Measurements from ENCODE around the gene MAMDC4. TPM values are rescaled to one million over a fixed set of nuclear protein-coding genes. Genes with fewer than 3 reads are reported as not detected.

MAMDC4 gene
- total and polyA plus RNA-seq, 2 of the 13 experiments (the other 11 are each of a cell fraction or from before 2014, with no cell fraction given) = 6.0 to 6.8 TPM

GRCh38 chr9:136849038-136849959 is 2.8 kb upstream of the MAMDC4 start, which contains the start of gene PHPT1 (continued):
- no peak for TF ChIP-seq ZNF678 (CRISPR knock-in tag; IDR thresholded peaks at IDR 0.05)
- TF ChIP-seq SALL1 (CRISPR knock-in tag; IDR thresholded peaks at IDR 0.05) = peak; percentile 50
- TF ChIP-seq NFE2 (CRISPR knock-in tag; IDR thresholded peaks at IDR 0.05) = no peak
- no peak for TF ChIP-seq KAT7 (CRISPR knock-in tag; IDR thresholded peaks at IDR 0.05; ENCODE audit: borderline replicate concordance)
- TF ChIP-seq, protein P1, sequence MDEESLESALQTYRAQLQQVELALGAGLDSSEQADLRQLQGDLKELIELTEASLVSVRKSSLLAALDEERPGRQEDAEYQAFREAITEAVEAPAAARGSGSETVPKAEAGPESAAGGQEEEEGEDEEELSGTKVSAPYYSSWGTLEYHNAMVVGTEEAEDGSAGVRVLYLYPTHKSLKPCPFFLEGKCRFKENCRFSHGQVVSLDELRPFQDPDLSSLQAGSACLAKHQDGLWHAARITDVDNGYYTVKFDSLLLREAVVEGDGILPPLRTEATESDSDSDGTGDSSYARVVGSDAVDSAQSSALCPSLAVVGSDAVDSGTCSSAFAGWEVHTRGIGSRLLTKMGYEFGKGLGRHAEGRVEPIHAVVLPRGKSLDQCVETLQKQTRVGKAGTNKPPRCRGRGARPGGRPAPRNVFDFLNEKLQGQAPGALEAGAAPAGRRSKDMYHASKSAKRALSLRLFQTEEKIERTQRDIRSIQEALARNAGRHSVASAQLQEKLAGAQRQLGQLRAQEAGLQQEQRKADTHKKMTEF (CRISPR knock-in tag; IDR thresholded peaks at IDR 0.05) = peak; percentile 58; the same call in 1 of the 2 replicates
- no peak for TF ChIP-seq ZNF44 (CRISPR knock-in tag; IDR thresholded peaks at IDR 0.05)
- no peak for TF ChIP-seq ZBTB44 (CRISPR knock-in tag; IDR thresholded peaks at IDR 0.05)
- TF ChIP-seq SMC3 (IDR thresholded peaks at IDR 0.05; ENCODE audit: low read length) = no peak
- TF ChIP-seq ZBTB40 (IDR thresholded peaks at IDR 0.05) = no peak
- 0 out of 2 replicates have a peak, but pooled peaks have one; percentile 33 for TF ChIP-seq ZBTB40 (CRISPR knock-in tag; IDR thresholded peaks at IDR 0.05)
- TF ChIP-seq TMF1 (CRISPR knock-in tag; IDR thresholded peaks at IDR 0.05; ENCODE audit: low read depth) = peak; percentile 92
- TF ChIP-seq SNAPC5 (CRISPR knock-in tag; IDR thresholded peaks at IDR 0.05; ENCODE audit: borderline replicate concordance) = no peak
- TF ChIP-seq ZNF382 (CRISPR knock-in tag; IDR thresholded peaks at IDR 0.05; ENCODE audit: borderline replicate concordance) = no peak
- TF ChIP-seq CHCHD3 (CRISPR knock-in tag; IDR thresholded peaks at IDR 0.05) = no peak
- peak; percentile 59; the same call in 1 of the 2 replicates for TF ChIP-seq MEF2D (CRISPR knock-in tag; IDR thresholded peaks at IDR 0.05)
